H1 (cell line): ENCODE measurements around the gene LSG1. TPM values are rescaled to one million over a fixed set of nuclear protein-coding genes. Genes with fewer than 3 reads are reported as not detected.

Source experiments
- CTCF ChIA-PET: fragments of 300-600 bp; sonication (Branson Sonifier 250); formaldehyde crosslinking; loops from one replicate; lab custom pipeline; 2021; ENCODE audit not compliant: partially characterized antibody; lab: Charles Lee
- POLR2A ChIA-PET: fragments of 300-600 bp; sonication (Branson Sonifier 250); formaldehyde crosslinking; loops from one replicate; lab custom pipeline; 2021; ENCODE audit warnings: inconsistent platforms; ENCODE audit not compliant: partially characterized antibody; lab: Charles Lee
- DNase-seq, 2 experiments: peaks; one replicate each; pipeline versions ENCODE4 v3.0.0 to v3.0.0-alpha.2; 2010 to 2022; ENCODE audit warnings: low spot score in 2 of 2, low read depth in 1 of 2, mixed read lengths in 1 of 2
- FAIRE-seq: peaks from 2 replicates; lab custom pipeline; 2011; peaks lifted over from hg19 to GRCh38; lab: Jason Lieb, UNC
- H2AFZ ChIP-seq: 2 replicates; pipeline ENCODE4 v1.8.1; 2012; ENCODE audit warnings: low read length, inconsistent platforms
- H2AK5ac ChIP-seq: 2 replicates; pipeline ENCODE4 v1.6.1; 2013; ENCODE audit warnings: low read depth, low read length
- H2BK120ac ChIP-seq: replicated peaks from 2 replicates; pipeline ENCODE3; 2013; ENCODE audit warnings: low read depth, low read length, inconsistent platforms
- H2BK12ac ChIP-seq: 2 replicates; pipeline ENCODE4 v1.6.1; 2013; ENCODE audit warnings: low read depth, low read length
- H2BK15ac ChIP-seq: 2 replicates; pipeline ENCODE4 v1.6.1; 2013; ENCODE audit warnings: low read length
- H2BK20ac ChIP-seq: 2 replicates; pipeline ENCODE4 v1.6.1; 2013; ENCODE audit warnings: low read length
- H2BK5ac ChIP-seq: 2 replicates; pipeline ENCODE4 v1.6.1; 2013; ENCODE audit warnings: low read depth, low read length
- H3K14ac ChIP-seq: 2 replicates; pipeline ENCODE4 v1.6.1; 2013; ENCODE audit warnings: inconsistent platforms; ENCODE audit not compliant: insufficient read length
- H3K18ac ChIP-seq: 2 replicates; pipeline ENCODE4 v1.6.1; 2013; ENCODE audit warnings: low read length; ENCODE audit errors: extremely low read depth
- H3K23ac ChIP-seq: 2 replicates; pipeline ENCODE4 v1.6.1; 2013; ENCODE audit warnings: inconsistent platforms; ENCODE audit not compliant: insufficient read length
- H3K23me2 ChIP-seq: 2 replicates; pipeline ENCODE4 v1.6.1; 2013; ENCODE audit warnings: low read depth, low read length
- H3K27ac ChIP-seq: 2 replicates; pipeline ENCODE4 v1.6.1; 2011; ENCODE audit warnings: low read depth, low read length, inconsistent platforms
- H3K27me3 ChIP-seq, 4 experiments: replicated peaks in 1 of 4; 1 replicate in 1 of 4; 2 replicates in 3 of 4; pipeline versions ENCODE4 v1.6.1 to v1.8.1; 2011 to 2013; ENCODE audit warnings: low read length in 3 of 4, mild to moderate bottlenecking in 3 of 4, inconsistent platforms in 2 of 4, mixed read lengths in 2 of 4, moderate library complexity in 1 of 4; ENCODE audit not compliant: control insufficient read depth in 3 of 4, insufficient read depth in 3 of 4; ENCODE audit errors: extremely low read depth in 1 of 4
- H3K36me3 ChIP-seq, 4 experiments: 2 replicates each; pipeline versions ENCODE4 v1.6.1 to v1.8.1; 2011 to 2013; ENCODE audit warnings: mild to moderate bottlenecking in 4 of 4, low read length in 3 of 4, moderate library complexity in 2 of 4, control low read depth in 1 of 4, inconsistent platforms in 1 of 4; ENCODE audit not compliant: insufficient read depth in 4 of 4, control insufficient read depth in 2 of 4
- H3K4ac ChIP-seq: replicated peaks from 2 replicates; pipeline ENCODE3; 2013; ENCODE audit warnings: low read length, low read depth, mixed read lengths, inconsistent platforms; ENCODE audit not compliant: insufficient read length
- H3K4me1 ChIP-seq, 4 experiments: replicated peaks in 1 of 4; 1 replicate in 1 of 4; 2 replicates in 3 of 4; pipeline versions ENCODE4 v1.6.1 to v1.8.1; 2011 to 2013; ENCODE audit warnings: low read length in 3 of 4, inconsistent platforms in 2 of 4, mixed read lengths in 1 of 4; ENCODE audit not compliant: insufficient read depth in 4 of 4, control insufficient read depth in 3 of 4
- H3K4me2 ChIP-seq, 2 experiments: 2 replicates each; pipeline versions ENCODE4 v1.6.1 to v1.8.1; 2011 to 2013; ENCODE audit warnings: low read depth in 2 of 2, low read length in 2 of 2, control low read depth in 1 of 2, inconsistent platforms in 1 of 2, mild to moderate bottlenecking in 1 of 2; ENCODE audit not compliant: insufficient read depth in 1 of 2
- H3K4me3 ChIP-seq, 4 experiments: fragments of 200-600, 300-600 bp in 1 of 4; sonication (generic), shearing (Covaris generic), sonication (Bioruptor Twin) in 1 of 4; 2 replicates each; pipeline versions ENCODE4 v1.5.1 to v1.8.1; 2011 to 2016; ENCODE audit warnings: low read length in 4 of 4, low read depth in 3 of 4, control low read depth in 2 of 4, inconsistent platforms in 2 of 4, mild to moderate bottlenecking in 2 of 4, mixed read lengths in 1 of 4, moderate library complexity in 1 of 4; ENCODE audit not compliant: insufficient read depth in 2 of 4; ENCODE audit errors: extremely low read depth in 1 of 4
- H3K56ac ChIP-seq: replicated peaks from 2 replicates; pipeline ENCODE3; 2013; ENCODE audit warnings: low read depth, mild to moderate bottlenecking, mixed read lengths, low read length, inconsistent platforms; ENCODE audit not compliant: insufficient read length
- H3K79me1 ChIP-seq: 2 replicates; pipeline ENCODE4 v1.6.1; 2013; ENCODE audit warnings: low read depth, low read length, control low read depth
- H3K79me2 ChIP-seq, 2 experiments: 2 replicates each; pipeline versions ENCODE4 v1.6.1 to v1.8.1; 2012 to 2013; ENCODE audit warnings: low read length in 2 of 2, mild to moderate bottlenecking in 2 of 2, inconsistent platforms in 1 of 2; ENCODE audit not compliant: insufficient read depth in 2 of 2, control insufficient read depth in 1 of 2
- H3K9ac ChIP-seq, 4 experiments: replicated peaks in 1 of 4; 1 replicate in 1 of 4; 2 replicates in 3 of 4; pipeline versions ENCODE4 v1.6.1 to v1.8.1; 2011 to 2013; ENCODE audit warnings: low read depth in 3 of 4, low read length in 3 of 4, control low read depth in 2 of 4, mild to moderate bottlenecking in 2 of 4, moderate library complexity in 2 of 4, inconsistent platforms in 1 of 4; ENCODE audit errors: extremely low read depth in 1 of 4
- H3K9me3 ChIP-seq, 2 experiments: 2 replicates each; pipeline versions ENCODE4 v1.6.1 to v1.8.1; 2012 to 2013; ENCODE audit warnings: mild to moderate bottlenecking in 2 of 2, moderate library complexity in 2 of 2, control low read depth in 1 of 2, inconsistent platforms in 1 of 2, low read depth in 1 of 2, low read length in 1 of 2, mixed read lengths in 1 of 2; ENCODE audit not compliant: insufficient read depth in 2 of 2
- H4K20me1 ChIP-seq, 2 experiments: replicated peaks in 1 of 2; 2 replicates each; pipeline versions ENCODE3 to v1.8.1; 2011 to 2013; ENCODE audit warnings: inconsistent platforms in 2 of 2, low read length in 2 of 2, mild to moderate bottlenecking in 1 of 2; ENCODE audit not compliant: insufficient read depth in 2 of 2, control insufficient read depth in 1 of 2
- H4K5ac ChIP-seq: 2 replicates; pipeline ENCODE4 v1.6.1; 2013; ENCODE audit warnings: low read length, low read depth, mixed read lengths, inconsistent platforms; ENCODE audit not compliant: insufficient read length
- H4K8ac ChIP-seq: 2 replicates; pipeline ENCODE4 v1.8.0; 2013; ENCODE audit warnings: mild to moderate bottlenecking, moderate library complexity, low read length, inconsistent platforms; ENCODE audit not compliant: insufficient read depth; ENCODE audit errors: extremely low read depth
- H4K91ac ChIP-seq: replicated peaks from 2 replicates; pipeline ENCODE3; 2013; ENCODE audit warnings: low read length, mixed read lengths, inconsistent platforms; ENCODE audit not compliant: insufficient read length
- KDM1A ChIP-seq: fragments of 200-600, 300-600 bp; sonication (generic); IDR thresholded peaks from 2 replicates; pipeline ENCODE4 v1.7.1; 2016; ENCODE audit warnings: mild to moderate bottlenecking, low read length, borderline replicate concordance
- WGBS, 2 experiments: shearing (Covaris generic) in 1 of 2; methylation state at CpG; one replicate each; pipeline versions ENCODE4 v1.1.6 to v1.1.7; 2013 to 2015; ENCODE audit warnings: low lambda C conversion rate in 2 of 2, mixed read lengths in 2 of 2, inconsistent platforms in 1 of 2, low coverage in 1 of 2, missing lambda C conversion rate in 1 of 2; ENCODE audit not compliant: insufficient replicate concordance in 2 of 2, insufficient coverage in 1 of 2, insufficient read length in 1 of 2; ENCODE audit errors: extremely low coverage in 1 of 2, missing lambda C conversion rate in 1 of 2; 5-methylcytosine and 5-hydroxymethylcytosine counted together
- polyA plus RNA-seq, 7 experiments: library from polyadenylated mRNA; depleted of rRNA in 3 of 7; stranded (reverse) in 5 of 7; unstranded in 2 of 7; fragments of >200 nt in 5 of 7; fragments of 200-250 nt in 2 of 7; gene quantifications; 1 replicate in 5 of 7; 2 replicates in 1 of 7; 4 replicates in 1 of 7; pipeline versions ENCODE4 v1.2.1 to v1.2.3, GENCODE V29; 2011 to 2013; ENCODE audit warnings: missing spikeins in 2 of 7, mixed read lengths in 2 of 7
- total RNA-seq: library from RNA; stranded (reverse); fragmentation: NEBNext Ultra II Directional; extraction: Animal tissue kit (Norgen Biotek cat#: 25700); gene quantifications from 2 replicates; pipeline ENCODE4 v1.2.1, GENCODE V29; 2021

LSG1 gene
- total and polyA plus RNA-seq, 2 of the 8 experiments (the other 6 are each of a cell fraction or from before 2014, with no cell fraction given), result 23.7 to 47.6 TPM

GRCh38 chr3:194609601-194610000, 62.4 kb downstream of the LSG1 start:
- Histone ChIP-seq H3K4me3 (no peak overlapping the region), H4K8ac (no peak overlapping the region), H3K4ac (no peak overlapping the region), H3K4me2 (no peak overlapping the region), H3K18ac (no peak overlapping the region), H2BK20ac (no peak overlapping the region), H4K20me1 (peaks cover 2% of the 10 kb centered on the region in 2 experiments), H4K5ac (no peak overlapping the region), H2BK120ac (no peak overlapping the region), H3K14ac (no peak overlapping the region), H3K27ac (no peak overlapping the region), H3K56ac (no peak overlapping the region), H3K9me3 (no peaks in the 10 kb centered on the region; a peak in 1 of 4 replicates), H3K9ac (no peak overlapping the region), H3K27me3 (no peaks in the 10 kb centered on the region), H3K79me2 (no peaks in the 10 kb centered on the region), H2BK5ac (no peak overlapping the region), H3K23ac (no peak overlapping the region), H3K79me1 (no peaks in the 10 kb centered on the region), H3K4me1 (no peaks in the 10 kb centered on the region; a peak in 1 of 7 replicates), H4K91ac (no peak overlapping the region), H3K36me3 (no peaks in the 10 kb centered on the region), H2AK5ac (no peak overlapping the region), H2BK12ac (no peak overlapping the region), H3K23me2 (no peaks in the 10 kb centered on the region), H2BK15ac (no peak overlapping the region), H2AFZ (no peak overlapping the region)
- WGBS, 2 experiments, result 85% methylated on average over 13 of the region's 13 CpGs; no CpG with 5 or more reads in 1 of the 2 experiments
- FAIRE-seq (no peak), DNase-seq (no peak)
- CTCF ChIA-PET, result interaction anchor here (1.0 to 1.9 kb wide), 2 partner anchors 14 to 206 kb away, joined by 4 to 8 read pairs; no protein-coding TSS in a partner anchor
- POLR2A ChIA-PET, result no interaction called here
- TF ChIP-seq KDM1A, result no peak
